Mammary epithelial cell (primary cell): ENCODE data around the gene PRR20B.
"Not testable (repeated sequence)": the region's sequence is repeated elsewhere in the genome, so short reads cannot be mapped to it uniquely, and the experiment has no call there.

Experiments
- EZH2 ChIP-seq: IDR thresholded peaks from 2 replicates; pipeline ENCODE4 v1.6.1; 2012; ENCODE audit warnings: low read length, inconsistent platforms, borderline replicate concordance
- TF ChIP-seq, protein P1 (sequence below), 2 donors: IDR thresholded peaks in 1 of 2; conservative IDR thresholded peaks in 1 of 2; 2 replicates each; pipeline ENCODE4 v1.5.1; 2011 to 2012; ENCODE audit warnings: inconsistent platforms in 2 of 2, low read length in 2 of 2, mild to moderate bottlenecking in 2 of 2, control low read depth in 1 of 2, low read depth in 1 of 2; ENCODE audit not compliant: insufficient read depth in 1 of 2; ENCODE audit errors: extremely low read depth in 1 of 2

DNA sequence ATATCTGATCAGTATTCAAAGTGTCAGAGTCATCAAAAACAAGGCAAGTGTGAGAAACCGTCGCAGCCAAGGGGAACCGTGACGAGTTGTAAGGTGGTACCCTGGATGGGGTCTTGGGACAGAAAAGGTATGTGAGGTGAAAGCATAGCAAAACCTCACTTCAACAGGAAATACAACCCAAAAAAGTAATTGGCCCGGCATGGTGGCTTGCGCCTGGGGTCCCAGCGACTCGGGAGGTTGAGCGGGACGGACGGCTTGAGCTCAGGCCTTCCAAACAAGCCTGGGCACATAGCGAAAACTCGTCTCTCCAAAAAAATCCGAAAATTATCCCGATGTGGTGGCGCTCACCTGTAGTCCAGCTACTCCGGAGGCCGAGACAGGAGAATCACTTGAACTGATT lies 7.5 kb upstream of the PRR20B start:
- TF ChIP-seq, protein P1, sequence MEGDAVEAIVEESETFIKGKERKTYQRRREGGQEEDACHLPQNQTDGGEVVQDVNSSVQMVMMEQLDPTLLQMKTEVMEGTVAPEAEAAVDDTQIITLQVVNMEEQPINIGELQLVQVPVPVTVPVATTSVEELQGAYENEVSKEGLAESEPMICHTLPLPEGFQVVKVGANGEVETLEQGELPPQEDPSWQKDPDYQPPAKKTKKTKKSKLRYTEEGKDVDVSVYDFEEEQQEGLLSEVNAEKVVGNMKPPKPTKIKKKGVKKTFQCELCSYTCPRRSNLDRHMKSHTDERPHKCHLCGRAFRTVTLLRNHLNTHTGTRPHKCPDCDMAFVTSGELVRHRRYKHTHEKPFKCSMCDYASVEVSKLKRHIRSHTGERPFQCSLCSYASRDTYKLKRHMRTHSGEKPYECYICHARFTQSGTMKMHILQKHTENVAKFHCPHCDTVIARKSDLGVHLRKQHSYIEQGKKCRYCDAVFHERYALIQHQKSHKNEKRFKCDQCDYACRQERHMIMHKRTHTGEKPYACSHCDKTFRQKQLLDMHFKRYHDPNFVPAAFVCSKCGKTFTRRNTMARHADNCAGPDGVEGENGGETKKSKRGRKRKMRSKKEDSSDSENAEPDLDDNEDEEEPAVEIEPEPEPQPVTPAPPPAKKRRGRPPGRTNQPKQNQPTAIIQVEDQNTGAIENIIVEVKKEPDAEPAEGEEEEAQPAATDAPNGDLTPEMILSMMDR (conservative IDR thresholded peaks at IDR 0.05 in 1 of 2, IDR thresholded peaks at IDR 0.05 in 1 of 2; ENCODE audit: extremely low read depth in 1 of 2, insufficient read depth in 1 of 2, low read depth in 1 of 2, low read length in 2 of 2) = not testable (repeated sequence)
- TF ChIP-seq EZH2 = not testable (repeated sequence)
